SK-N-SH (cell line): ENCODE results near the gene KDM2A.

Experiments
- CHD2 ChIP-seq: fragments of 150-350 bp; IDR thresholded peaks from 2 replicates; pipeline ENCODE4 v1.6.1; 2018; ENCODE audit warnings: low read length; ENCODE audit not compliant: partially characterized antibody
- CTCF ChIP-seq: fragments of 200-600 bp; sonication (generic); IDR thresholded peaks from 2 replicates; pipeline ENCODE4 v1.6.1; 2017; ENCODE audit warnings: antibody characterized with exemption, mild to moderate bottlenecking, moderate library complexity
- EZH2phosphoT487 ChIP-seq: fragments of 200-600 bp; sonication (generic); IDR thresholded peaks from 2 replicates; pipeline ENCODE4 v1.6.1; 2017; ENCODE audit warnings: low read depth, mixed run types, mild to moderate bottlenecking, antibody characterized with exemption, moderate library complexity, borderline replicate concordance
- JUND ChIP-seq: IDR thresholded peaks from 2 replicates; pipeline ENCODE4 v1.4.0; 2012
- RAD21 ChIP-seq: IDR thresholded peaks from 2 replicates; pipeline ENCODE4 v1.6.1; 2012; ENCODE audit warnings: mild to moderate bottlenecking, low read length
- RCOR1 ChIP-seq: fragments of 150-350 bp; IDR thresholded peaks from 2 replicates; pipeline ENCODE4 v1.6.1; 2017; ENCODE audit warnings: antibody characterized with exemption, low read length

DNA sequence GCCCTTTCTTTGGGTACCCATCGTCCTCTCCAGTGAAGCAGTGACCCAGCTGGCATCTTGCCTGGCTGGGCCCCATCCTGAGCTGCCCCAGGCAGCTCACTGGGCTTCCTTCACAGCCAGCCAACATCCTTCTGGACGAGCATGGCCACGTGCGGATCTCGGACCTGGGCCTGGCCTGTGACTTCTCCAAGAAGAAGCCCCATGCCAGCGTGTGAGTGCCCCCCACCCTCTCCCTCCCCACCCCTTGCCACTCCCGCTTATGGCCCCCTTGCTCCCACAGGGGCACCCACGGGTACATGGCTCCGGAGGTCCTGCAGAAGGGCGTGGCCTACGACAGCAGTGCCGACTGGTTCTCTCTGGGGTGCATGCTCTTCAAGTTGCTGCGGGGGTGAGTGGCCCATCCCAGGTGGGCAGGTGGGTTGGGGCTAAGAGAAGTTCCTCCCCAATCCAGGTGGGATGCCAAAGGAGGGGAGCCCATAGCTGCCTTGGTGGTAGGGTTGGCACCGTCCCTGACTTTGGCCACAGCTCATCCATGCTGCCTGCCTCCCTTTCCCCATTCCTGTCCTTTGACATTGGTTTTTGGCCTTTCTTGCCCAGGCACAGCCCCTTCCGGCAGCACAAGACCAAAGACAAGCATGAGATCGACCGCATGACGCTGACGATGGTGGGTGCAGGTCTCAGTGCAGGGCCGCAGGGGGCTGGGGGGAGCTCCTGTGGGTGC lies 163.3 kb downstream of the KDM2A start:
- TF ChIP-seq CTCF (no peak), JUND (no peak), RAD21 (no peak), RCOR1 (no peak), EZH2phosphoT487 (no peak), CHD2 (no peak)
